ENCODE results near the gene APLNR. TPM values are rescaled to one million over a fixed set of nuclear protein-coding genes. Genes with fewer than 3 reads are reported as not detected.

Gene APLNR
- total and polyA plus RNA-seq, 10 of the 15 experiments (the other 5 are each of a cell fraction or from before 2014, with no cell fraction given) = 0.11 TPM; not detected in 9

GRCh38 chr11:57223601-57224000 is 13.4 kb downstream of the APLNR start:
- SMC1A ChIA-PET (ENCODE audit: uncharacterized antibody, unreplicated experiment) = no interaction called here
- Histone ChIP-seq H3K4me2 (ENCODE audit: control insufficient read depth, insufficient read depth) (no peak overlapping the region), H3K4me3 (no peak overlapping the region), H3K27ac (ENCODE audit: control insufficient read depth, insufficient read depth) (no peak overlapping the region), H3K9ac (ENCODE audit: control insufficient read depth, insufficient read depth, low read length) (no peak overlapping the region), H3K4me1 (ENCODE audit: control insufficient read depth, insufficient read depth, low read length) (no peaks in the 10 kb centered on the region), H3K27me3 (replicated peaks in 1 of 2; ENCODE audit: control insufficient read depth in 2 of 2, insufficient read depth in 2 of 2, low read length in 1 of 2) (no peaks in the 10 kb centered on the region; a peak in 2 of 4 replicates), H4K20me1 (ENCODE audit: control insufficient read depth, insufficient read depth) (no peaks in the 10 kb centered on the region), H3K9me3 (replicated peaks; ENCODE audit: control insufficient read depth, insufficient read depth, low read length) (no peaks in the 10 kb centered on the region), H3K79me2 (ENCODE audit: control insufficient read depth, insufficient read depth, low read length) (no peaks in the 10 kb centered on the region), H2AFZ (ENCODE audit: control insufficient read depth, low read depth, low read length) (no peak overlapping the region), H3K36me3 (ENCODE audit: control insufficient read depth in 2 of 2, insufficient read depth in 2 of 2, low read length in 1 of 2) (no peaks in the 10 kb centered on the region)
- FAIRE-seq = no peak
- RAD21 ChIA-PET (ENCODE audit: unreplicated experiment) = no interaction called here
- POLR2A ChIA-PET = no interaction called here
- ATAC-seq = no peak
- 19% methylated on average over 3 of the region's 3 CpGs for WGBS (ENCODE audit: insufficient coverage, insufficient replicate concordance, low lambda C conversion rate, missing lambda C conversion rate)
- TF ChIP-seq DPF2 (IDR thresholded peaks at IDR 0.05) = no peak
- TF ChIP-seq FOS (IDR thresholded peaks at IDR 0.05; ENCODE audit: borderline replicate concordance, extremely low read depth, insufficient read length) = no peak
- TF ChIP-seq CUX1 (IDR thresholded peaks at IDR 0.05; ENCODE audit: insufficient replicate concordance, low read depth, low read length) = no peak
- no peak for TF ChIP-seq HSF1 (IDR thresholded peaks at IDR 0.05; ENCODE audit: low read depth, low read length)
- no peak for TF ChIP-seq NFYB (IDR thresholded peaks at IDR 0.05; ENCODE audit: insufficient read depth, low read depth, low read length)
- no peak for TF ChIP-seq CHD4 (IDR thresholded peaks at IDR 0.05)
- no peak for TF ChIP-seq E2F4 (IDR thresholded peaks at IDR 0.05; ENCODE audit: low read depth, low read length)
- no peak for TF ChIP-seq EGR1 (IDR thresholded peaks at IDR 0.05; ENCODE audit: borderline replicate concordance in 1 of 2, low read depth in 2 of 2, low read length in 2 of 2)
- BruUV-seq (replicated peaks) = no TSS peak
- no peak for DNase-seq (ENCODE audit: low read depth, low spot score)
- intact Hi-C loops (cut with micrococcal nuclease; ENCODE audit: unreplicated experiment) (no loop called here), in situ Hi-C loops (cut with MboI) (no loop called here)
- CTCF ChIA-PET = interaction anchor here (0.7 kb wide), 1 partner anchor 90 kb away, joined by 3 read pairs; no protein-coding TSS in a partner anchor
